HG03520 (cell line): Measurements from ENCODE around the gene ABCD3.
"Not testable (repeated sequence)": the region's sequence is repeated elsewhere in the genome, so short reads cannot be mapped to it uniquely, and the experiment has no call there.

ENCODE experiments used
- ATAC-seq: cut with Tn5 transposase; IDR thresholded peaks from one replicate; pipeline ENCODE4 v1.9.1; 2021; ENCODE audit warnings: mild to moderate bottlenecking, moderate library complexity; ENCODE audit not compliant: unreplicated experiment

Gene ABCD3

GRCh38 chr1:94411237-94411636 is 7.0 kb upstream of the ABCD3 start:
- ATAC-seq, result peak; percentile 95

- no peak for ATAC-seq
Measured at GRCh38 chr1:94413311-94413710, 4.9 kb upstream of the ABCD3 start.

GRCh38 chr1:94416901-94417727 is 1.1 kb upstream of the ABCD3 start:
- ATAC-seq, result no peak

- ATAC-seq, result no peak
Measured at GRCh38 chr1:94417728-94417977, 536 bp upstream of the ABCD3 start.

- no peak for ATAC-seq
Measured at GRCh38 chr1:94418664-94419655, 771 bp downstream of the ABCD3 start.

GRCh38 chr1:94422115-94422820 is 4.1 kb downstream of the ABCD3 start:
- no peak for ATAC-seq

GRCh38 chr1:94425821-94426484 is 7.8 kb downstream of the ABCD3 start:
- ATAC-seq, result no peak

- ATAC-seq, result not testable (repeated sequence)
Measured at GRCh38 chr1:94426485-94426870, 8.3 kb downstream of the ABCD3 start.

- no peak for ATAC-seq
Measured at GRCh38 chr1:94428441-94428840, 10.3 kb downstream of the ABCD3 start.

- ATAC-seq, result not testable (repeated sequence)
Measured at GRCh38 chr1:94428927-94429528, 10.8 kb downstream of the ABCD3 start.

GRCh38 chr1:94430066-94430465 is 11.9 kb downstream of the ABCD3 start:
- ATAC-seq, result not testable (repeated sequence)

GRCh38 chr1:94433866-94434265 is 15.7 kb downstream of the ABCD3 start:
- no peak for ATAC-seq

GRCh38 chr1:94434365-94435045 is 16.3 kb downstream of the ABCD3 start:
- no peak for ATAC-seq

- ATAC-seq, result no peak
Measured at GRCh38 chr1:94438692-94439276, 20.6 kb downstream of the ABCD3 start.

GRCh38 chr1:94440088-94440487 is 21.9 kb downstream of the ABCD3 start:
- no peak for ATAC-seq

GRCh38 chr1:94443067-94443466 is 24.9 kb downstream of the ABCD3 start:
- ATAC-seq, result not testable (repeated sequence)

GRCh38 chr1:94444819-94445218 is 26.6 kb downstream of the ABCD3 start:
- not testable (repeated sequence) for ATAC-seq

- not testable (repeated sequence) for ATAC-seq
Measured at GRCh38 chr1:94445733-94446132, 27.5 kb downstream of the ABCD3 start.

- not testable (repeated sequence) for ATAC-seq
Measured at GRCh38 chr1:94446177-94446576, 28.0 kb downstream of the ABCD3 start.
